SH-SY5Y (cell line): Measurements from ENCODE around the gene SLC37A1.

ENCODE experiments used
- GATA2 ChIP-seq: IDR thresholded peaks from 2 replicates; pipeline ENCODE4 v1.6.1; 2011; ENCODE audit warnings: mild to moderate bottlenecking, low read depth, low read length
- GATA3 ChIP-seq: IDR thresholded peaks from 2 replicates; pipeline ENCODE4 v1.6.1; 2011; ENCODE audit warnings: low read depth, mild to moderate bottlenecking, low read length, moderate library complexity

The SLC37A1 gene

GRCh38 chr21:42535602-42536171 lies 22.0 kb downstream of the SLC37A1 start:
- TF ChIP-seq GATA2 (no peak), GATA3 (no peak)

GRCh38 chr21:42536601-42537000 lies 22.9 kb downstream of the SLC37A1 start:
- no peak for TF ChIP-seq GATA3
- TF ChIP-seq GATA2: no peak

- TF ChIP-seq GATA2: no peak
- TF ChIP-seq GATA3: no peak
Measured at GRCh38 chr21:42537106-42537742, 23.6 kb downstream of the SLC37A1 start.

- TF ChIP-seq GATA2: no peak
- no peak for TF ChIP-seq GATA3
Measured at GRCh38 chr21:42538479-42539275, 25.0 kb downstream of the SLC37A1 start.

GRCh38 chr21:42539342-42539741 lies 25.7 kb downstream of the SLC37A1 start:
- TF ChIP-seq GATA3: no peak
- no peak for TF ChIP-seq GATA2

- TF ChIP-seq GATA3 (no peak), GATA2 (no peak)
Measured at GRCh38 chr21:42539931-42540343, 26.3 kb downstream of the SLC37A1 start.

- no peak for TF ChIP-seq GATA2
Measured at GRCh38 chr21:42540396-42540795, 26.7 kb downstream of the SLC37A1 start.

GRCh38 chr21:42541174-42541573 lies 27.5 kb downstream of the SLC37A1 start:
- TF ChIP-seq GATA3 (no peak), GATA2 (no peak)

GRCh38 chr21:42541618-42542017 lies 28.0 kb downstream of the SLC37A1 start:
- TF ChIP-seq GATA3 (no peak), GATA2 (no peak)

GRCh38 chr21:42542196-42542595 lies 28.5 kb downstream of the SLC37A1 start:
- TF ChIP-seq GATA3 (no peak), GATA2 (no peak)

GRCh38 chr21:42542596-42542995 lies 28.9 kb downstream of the SLC37A1 start:
- TF ChIP-seq GATA2 (no peak), GATA3 (no peak)

GRCh38 chr21:42543106-42543847 lies 29.6 kb downstream of the SLC37A1 start:
- no peak for TF ChIP-seq GATA2
- TF ChIP-seq GATA3: no peak

GRCh38 chr21:42544544-42544943 lies 30.9 kb downstream of the SLC37A1 start:
- no peak for TF ChIP-seq GATA3
- TF ChIP-seq GATA2: no peak

GRCh38 chr21:42545317-42545716 lies 31.7 kb downstream of the SLC37A1 start:
- no peak for TF ChIP-seq GATA2
- no peak for TF ChIP-seq GATA3
